ENCODE results near the gene CTSD. TPM values are rescaled to one million over a fixed set of nuclear protein-coding genes. Genes with fewer than 3 reads are reported as not detected.

CTSD gene
- total and polyA plus RNA-seq, 2 of the 4 experiments (the other 2 are of a cell fraction), result 39.8 to 166 TPM

DNA sequence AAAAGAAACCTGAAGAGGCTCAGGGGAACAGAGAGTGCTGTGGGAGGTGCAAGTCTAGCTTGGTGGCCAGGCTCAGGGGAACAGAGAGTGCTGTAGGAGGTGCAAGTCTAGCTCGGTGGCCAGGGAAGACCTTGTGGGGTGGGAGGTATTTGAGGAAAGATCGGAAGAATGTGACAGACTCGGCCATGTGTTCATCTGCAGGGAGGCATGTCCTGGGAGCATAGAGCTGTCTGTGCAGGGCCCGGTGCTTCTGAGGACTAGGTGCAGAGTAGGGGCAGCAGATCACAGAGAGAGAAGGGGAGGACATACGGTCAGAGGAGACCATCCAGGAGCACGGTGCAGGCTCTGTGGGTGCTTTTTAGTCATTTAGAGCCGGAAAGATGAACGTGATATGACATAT is 24.2 kb downstream of the CTSD start:
- Histone ChIP-seq H3K36me3 (ENCODE audit: control insufficient read depth, insufficient read depth, low read length) (no peaks in the 10 kb centered on the region), H3K4me1 (ENCODE audit: control insufficient read depth, insufficient read depth, low read length) (no peaks in the 10 kb centered on the region), H2AK5ac (ENCODE audit: low read depth, low read length) (no peak overlapping the region), H3K9ac (ENCODE audit: low read depth, low read length) (no peak overlapping the region), H2BK20ac (ENCODE audit: low read depth, low read length) (no peak overlapping the region), H3K27ac (ENCODE audit: insufficient read depth, low read length) (no peak overlapping the region), H2AK9ac (replicated peaks; ENCODE audit: low read depth, low read length, poor library complexity) (no peak overlapping the region), H2AFZ (replicated peaks; ENCODE audit: low read length, poor library complexity) (no peak overlapping the region), H4K91ac (ENCODE audit: insufficient read depth, low read depth, low read length) (no peak overlapping the region), H2BK5ac (ENCODE audit: low read depth, low read length, poor library complexity, severe bottlenecking) (no peak overlapping the region), H2BK120ac (ENCODE audit: low read depth, low read length) (no peak overlapping the region), H4K8ac (ENCODE audit: low read depth in 2 of 2, low read length in 2 of 2) (no peak overlapping the region), H3K9me1 (ENCODE audit: insufficient read depth, low read length) (no peaks in the 10 kb centered on the region), H4K5ac (ENCODE audit: low read depth, low read length) (no peak overlapping the region), H3K4me2 (ENCODE audit: low read depth, low read length) (no peak overlapping the region), H3K79me1 (ENCODE audit: low read depth in 1 of 2, low read length in 2 of 2) (no peaks in the 10 kb centered on the region), H3K14ac (replicated peaks; ENCODE audit: low read depth, low read length) (no peak overlapping the region), H3K4me3 (ENCODE audit: insufficient read depth, low read depth, low read length) (no peak overlapping the region), H4K20me1 (ENCODE audit: insufficient read depth, low read length) (no peaks in the 10 kb centered on the region), H3K9me3 (ENCODE audit: control insufficient read depth, insufficient read depth, low read length) (peaks cover 17% of the 10 kb centered on the region), H3K27me3 (ENCODE audit: control insufficient read depth, insufficient read depth, low read length) (peaks cover 40% of the 10 kb centered on the region), H3K4ac (ENCODE audit: low read depth, low read length) (no peak overlapping the region), H2BK15ac (ENCODE audit: low read depth, low read length) (no peak overlapping the region), H3K18ac (ENCODE audit: low read depth, low read length) (no peak overlapping the region), H3K23ac (ENCODE audit: low read depth, low read length) (no peak overlapping the region), H3K56ac (ENCODE audit: extremely low read depth, insufficient read depth, low read length) (no peak overlapping the region)
- TF ChIP-seq, protein P1, sequence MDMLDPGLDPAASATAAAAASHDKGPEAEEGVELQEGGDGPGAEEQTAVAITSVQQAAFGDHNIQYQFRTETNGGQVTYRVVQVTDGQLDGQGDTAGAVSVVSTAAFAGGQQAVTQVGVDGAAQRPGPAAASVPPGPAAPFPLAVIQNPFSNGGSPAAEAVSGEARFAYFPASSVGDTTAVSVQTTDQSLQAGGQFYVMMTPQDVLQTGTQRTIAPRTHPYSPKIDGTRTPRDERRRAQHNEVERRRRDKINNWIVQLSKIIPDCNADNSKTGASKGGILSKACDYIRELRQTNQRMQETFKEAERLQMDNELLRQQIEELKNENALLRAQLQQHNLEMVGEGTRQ (IDR thresholded peaks at IDR 0.05; ENCODE audit: low read depth, low read length), result no peak
- no peak for TF ChIP-seq CHD1 (IDR thresholded peaks at IDR 0.05; ENCODE audit: low read depth, low read length)
- no peak for TF ChIP-seq SMC3 (IDR thresholded peaks at IDR 0.05; ENCODE audit: low read depth, low read length)
- POLR2A ChIA-PET (ENCODE audit: unreplicated experiment), result no interaction called here
- in situ Hi-C loops (cut with MboI; ENCODE audit: low sequenced_read_pairs), result no loop called here
- 70% methylated on average over 6 of the region's 8 CpGs; no CpG with 5 or more reads in 1 of the 2 experiments for WGBS, 2 experiments (ENCODE audit: extremely low coverage in 2 of 2, insufficient read length in 1 of 2)
- CTCF ChIA-PET, result no interaction called here
- dilution Hi-C loops (cut with HindIII; ENCODE audit: low sequenced_read_pairs, unreplicated experiment), result no loop called here
- ATAC-seq (ENCODE audit: low read depth) (no peak), DNase-seq (no peak)
- BruUV-seq (replicated peaks), result no TSS peak
- intact Hi-C loops (cut with micrococcal nuclease), result no loop called here

Measured in IMR-90 (cell line).